GM12891 (cell line): ENCODE data around the gene LPAR5.

ENCODE experiments used
- DNase-seq: peaks from one replicate; pipeline ENCODE4 v3.0.0; 2011; ENCODE audit warnings: low spot score; ENCODE audit not compliant: insufficient read length
- FAIRE-seq: peaks from 2 replicates; lab custom pipeline; 2011; peaks lifted over from hg19 to GRCh38; lab: Jason Lieb, UNC
- PAX5 ChIP-seq: IDR thresholded peaks from 2 replicates; pipeline ENCODE4 v1.6.1; 2011; ENCODE audit warnings: low read length, moderate library complexity, mild to moderate bottlenecking; ENCODE audit not compliant: insufficient read depth, severe bottlenecking
- POLR2A ChIP-seq: IDR thresholded peaks from 2 replicates; pipeline ENCODE4 v1.6.1; 2011; ENCODE audit warnings: low read depth, low read length, control low read depth
- POLR2AphosphoS5 ChIP-seq: IDR thresholded peaks from 2 replicates; pipeline ENCODE4 v1.6.1; 2011; ENCODE audit warnings: low read depth, low read length, control low read depth
- POU2F2 ChIP-seq: IDR thresholded peaks from 2 replicates; pipeline ENCODE4 v1.6.1; 2011; ENCODE audit warnings: low read depth, mild to moderate bottlenecking, control low read depth, low read length, moderate library complexity
- SPI1 ChIP-seq: IDR thresholded peaks from 2 replicates; pipeline ENCODE4 v1.6.1; 2011; ENCODE audit warnings: low read depth, low read length, control low read depth
- TAF1 ChIP-seq: IDR thresholded peaks from 2 replicates; pipeline ENCODE4 v1.6.1; 2011; ENCODE audit warnings: low read depth, low read length, control low read depth

LPAR5 gene

GRCh38 chr12:6618483-6619225, 17.1 kb downstream of the LPAR5 start:
- TF ChIP-seq POLR2A (no peak), POU2F2 (no peak), SPI1 (no peak), TAF1 (no peak), PAX5 (no peak), POLR2AphosphoS5 (no peak)
- DNase-seq (no peak), FAIRE-seq (no peak)

- TF ChIP-seq POLR2AphosphoS5 (no peak), TAF1 (no peak), POLR2A (no peak), SPI1 (no peak), POU2F2 (no peak), PAX5 (no peak)
- no peak for FAIRE-seq
Observed at GRCh38 chr12:6615802-6616201, 20.0 kb downstream of the LPAR5 start.

GRCh38 chr12:6614513-6615172, 21.1 kb downstream of the LPAR5 start:
- DNase-seq (no peak), FAIRE-seq (no peak)
- TF ChIP-seq POU2F2 (no peak), SPI1 (no peak), PAX5 (no peak), TAF1 (no peak), POLR2AphosphoS5 (no peak), POLR2A (no peak)

More at GRCh38 chr12:6615802-6616201, 20.0 kb downstream of the LPAR5 start:
- no peak for DNase-seq

- DNase-seq: no peak
- FAIRE-seq: peak; percentile 76
- TF ChIP-seq POLR2A (no peak), POU2F2 (no peak), TAF1 (no peak), PAX5 (no peak)
Observed at GRCh38 chr12:6613776-6614512, 21.8 kb downstream of the LPAR5 start.

- FAIRE-seq: peak; percentile 28
- no peak for TF ChIP-seq PAX5
- DNase-seq: no peak
Observed at GRCh38 chr12:6613015-6613775, 22.6 kb downstream of the LPAR5 start.

- TF ChIP-seq POLR2AphosphoS5 (no peak), TAF1 (no peak), POLR2A (no peak), SPI1 (no peak), PAX5 (no peak), POU2F2 (no peak)
- no peak for FAIRE-seq
- DNase-seq: no peak
Observed at GRCh38 chr12:6612652-6613014, 23.1 kb downstream of the LPAR5 start.

GRCh38 chr12:6612247-6612646, 23.5 kb downstream of the LPAR5 start:
- TF ChIP-seq POLR2AphosphoS5 (no peak), TAF1 (no peak), PAX5 (no peak)
- FAIRE-seq (no peak), DNase-seq (no peak)

- DNase-seq (no peak), FAIRE-seq (peak; percentile 54)
- TF ChIP-seq PAX5 (no peak), TAF1 (no peak), POU2F2 (no peak), POLR2A (no peak), POLR2AphosphoS5 (no peak), SPI1 (no peak)
Observed at GRCh38 chr12:6608592-6609281, 27.0 kb downstream of the LPAR5 start.
